HepG2 (cell line): ENCODE results near the gene FOXS1. TPM values are rescaled to one million over a fixed set of nuclear protein-coding genes. Genes with fewer than 3 reads are reported as not detected.

ENCODE experiments used
- FUBP1 ChIP-seq: sonication (generic); formaldehyde crosslinking; IDR thresholded peaks from 2 replicates; pipeline ENCODE4 v1.5.1; 2020; ENCODE audit warnings: missing genetic modification reagents, mild to moderate bottlenecking, borderline replicate concordance
- GABPB1 ChIP-seq: IDR thresholded peaks from 2 replicates; pipeline ENCODE4 v1.6.1; 2016; ENCODE audit warnings: mild to moderate bottlenecking, missing genetic modification reagents, moderate library complexity, missing compliant biosample characterization
- GMEB1 ChIP-seq: sonication (generic); formaldehyde crosslinking; IDR thresholded peaks from 2 replicates; pipeline ENCODE4 v1.5.1; 2020; ENCODE audit warnings: missing genetic modification reagents, mild to moderate bottlenecking, borderline replicate concordance
- GRHL1 ChIP-seq: sonication (generic); formaldehyde crosslinking; conservative IDR thresholded peaks from 2 replicates; pipeline ENCODE4 v1.8.0; 2022; ENCODE audit warnings: missing genetic modification reagents
- GTF3A ChIP-seq: sonication (generic); formaldehyde crosslinking; conservative IDR thresholded peaks from 2 replicates; pipeline ENCODE4 v1.4.0; 2020; ENCODE audit warnings: mild to moderate bottlenecking, missing genetic modification reagents
- MEF2D ChIP-seq: sonication (generic); formaldehyde crosslinking; IDR thresholded peaks from 2 replicates; pipeline ENCODE4 v1.5.1; 2020; ENCODE audit warnings: mild to moderate bottlenecking, missing genetic modification reagents
- NR2F6 ChIP-seq, 2 experiments: IDR thresholded peaks; 2 replicates each; pipeline ENCODE4 v1.6.1; 2016; ENCODE audit warnings: antibody characterized with exemption in 1 of 2, mild to moderate bottlenecking in 1 of 2
- RARA ChIP-seq: IDR thresholded peaks from 2 replicates; pipeline ENCODE4 v1.6.1; 2016; ENCODE audit warnings: missing genetic modification reagents, missing compliant biosample characterization
- RFX1 ChIP-seq: fragments of 450-650 bp; IDR thresholded peaks from 2 replicates; pipeline ENCODE4 v1.6.1; 2017
- SKIL ChIP-seq: sonication (generic); formaldehyde crosslinking; IDR thresholded peaks from 2 replicates; pipeline ENCODE4 v1.8.0; 2022; ENCODE audit warnings: missing genetic modification reagents, mild to moderate bottlenecking, moderate library complexity, borderline replicate concordance
- TOE1 ChIP-seq: sonication (generic); formaldehyde crosslinking; IDR thresholded peaks from 2 replicates; pipeline ENCODE4 v1.4.0; 2020; ENCODE audit warnings: mild to moderate bottlenecking, missing genetic modification reagents
- USF2 ChIP-seq, 2 experiments: sonication (generic) in 1 of 2; formaldehyde crosslinking in 1 of 2; IDR thresholded peaks; 2 replicates each; pipeline versions ENCODE4 v1.5.1 to v1.6.1; 2011 to 2020; ENCODE audit warnings: borderline replicate concordance in 1 of 2, low read depth in 1 of 2, low read length in 1 of 2, mild to moderate bottlenecking in 1 of 2, missing genetic modification reagents in 1 of 2, moderate library complexity in 1 of 2
- ZFP1 ChIP-seq: IDR thresholded peaks from 2 replicates; pipeline ENCODE4 v1.6.1; 2016
- ZFP90 ChIP-seq: sonication (generic); formaldehyde crosslinking; IDR thresholded peaks from 2 replicates; pipeline ENCODE4 v1.8.0; 2022; ENCODE audit warnings: missing genetic modification reagents, mild to moderate bottlenecking, inconsistent platforms, borderline replicate concordance
- ZNF232 ChIP-seq: sonication (generic); formaldehyde crosslinking; IDR thresholded peaks from 2 replicates; pipeline ENCODE4 v1.4.0; 2020; ENCODE audit warnings: missing genetic modification reagents, borderline replicate concordance
- ZNF431 ChIP-seq: sonication (generic); formaldehyde crosslinking; IDR thresholded peaks from 2 replicates; pipeline ENCODE4 v1.9.0; 2022; ENCODE audit warnings: missing genetic modification reagents, low read depth, mild to moderate bottlenecking, borderline replicate concordance
- polyA plus RNA-seq, 8 experiments: library from polyadenylated mRNA; depleted of rRNA in 3 of 8; stranded (reverse) in 7 of 8; unstranded in 1 of 8; fragments of >200 nt; fragmentation: Illumina TruSeq in 4 of 8; extraction: Trizol in 4 of 8; gene quantifications; 2 replicates each; pipeline versions ENCODE4 v1.2.1 to v1.2.3, GENCODE V29; 2011 to 2016; ENCODE audit warnings: low read depth in 4 of 8, missing spikeins in 1 of 8, mixed read lengths in 1 of 8; ENCODE audit not compliant: insufficient read depth in 1 of 8
- total RNA-seq, 5 experiments: library from RNA; depleted of rRNA; stranded (reverse); fragments of >200 nt; fragmentation: Illumina TruSeq; extraction: Trizol; gene quantifications; 2 replicates each; pipeline ENCODE4 v1.2.3, GENCODE V29; 2016; ENCODE audit warnings: low read depth in 1 of 5

Gene FOXS1
- total and polyA plus RNA-seq, 2 of the 13 experiments (the other 11 are each of a cell fraction or from before 2014, with no cell fraction given), result not detected

GRCh38 chr20:31879143-31879987 is 34.0 kb upstream of the FOXS1 start (continued):
- 0 out of 2 replicates have a peak, but pooled peaks have one; percentile 58 for TF ChIP-seq ZNF232
- TF ChIP-seq USF2 (IDR thresholded peaks at IDR 0.05; ENCODE audit: low read depth, low read length), result no peak
- no peak; the same call in 1 of the 2 replicates for TF ChIP-seq USF2 (CRISPR knock-in tag; IDR thresholded peaks at IDR 0.05; ENCODE audit: borderline replicate concordance)
- TF ChIP-seq ZFP90 (CRISPR knock-in tag), result no peak
- TF ChIP-seq ZFP1, result peak; percentile 81
- no peak for TF ChIP-seq GTF3A (CRISPR knock-in tag)
- peak; percentile 70; the same call in 1 of the 2 replicates for TF ChIP-seq SKIL (CRISPR knock-in tag)
- peak; percentile 49; the same call in 1 of the 2 replicates for TF ChIP-seq GMEB1
- no peak for TF ChIP-seq NR2F6 (IDR thresholded peaks at IDR 0.05)
- no peak for TF ChIP-seq NR2F6 (CRISPR knock-in tag; IDR thresholded peaks at IDR 0.05)
- TF ChIP-seq GABPB1 (CRISPR knock-in tag), result peak; percentile 85
- TF ChIP-seq TOE1, result no peak
- no peak for TF ChIP-seq FUBP1 (CRISPR knock-in tag)
- no peak for TF ChIP-seq ZNF431 (CRISPR knock-in tag)
- peak; percentile 99 for TF ChIP-seq RFX1
- peak; percentile 44 for TF ChIP-seq RARA (CRISPR knock-in tag)
- TF ChIP-seq GRHL1, result no peak
- TF ChIP-seq MEF2D (CRISPR knock-in tag), result peak; percentile 74; the same call in 1 of the 2 replicates
